ENCODE measurements around the gene EYS.

- TF ChIP-seq EZH2phosphoT487 (IDR thresholded peaks at IDR 0.05; ENCODE audit: insufficient read depth, low read depth) = no peak
- no peak for TF ChIP-seq EZH2 (IDR thresholded peaks at IDR 0.05; ENCODE audit: insufficient read depth, poor library complexity, severe bottlenecking)
These were observed 930.7 kb downstream of the EYS start for GRCh38 chr6:64776359-64776758.

Measured in GM23248 (cell line).